A204.1 (cell line): Measurements from ENCODE around the gene FAM234B.

Experiments
- FAIRE-seq: peaks from 2 replicates; lab custom pipeline; 2012; peaks lifted over from hg19 to GRCh38; lab: Jason Lieb, UNC

Gene FAM234B

DNA sequence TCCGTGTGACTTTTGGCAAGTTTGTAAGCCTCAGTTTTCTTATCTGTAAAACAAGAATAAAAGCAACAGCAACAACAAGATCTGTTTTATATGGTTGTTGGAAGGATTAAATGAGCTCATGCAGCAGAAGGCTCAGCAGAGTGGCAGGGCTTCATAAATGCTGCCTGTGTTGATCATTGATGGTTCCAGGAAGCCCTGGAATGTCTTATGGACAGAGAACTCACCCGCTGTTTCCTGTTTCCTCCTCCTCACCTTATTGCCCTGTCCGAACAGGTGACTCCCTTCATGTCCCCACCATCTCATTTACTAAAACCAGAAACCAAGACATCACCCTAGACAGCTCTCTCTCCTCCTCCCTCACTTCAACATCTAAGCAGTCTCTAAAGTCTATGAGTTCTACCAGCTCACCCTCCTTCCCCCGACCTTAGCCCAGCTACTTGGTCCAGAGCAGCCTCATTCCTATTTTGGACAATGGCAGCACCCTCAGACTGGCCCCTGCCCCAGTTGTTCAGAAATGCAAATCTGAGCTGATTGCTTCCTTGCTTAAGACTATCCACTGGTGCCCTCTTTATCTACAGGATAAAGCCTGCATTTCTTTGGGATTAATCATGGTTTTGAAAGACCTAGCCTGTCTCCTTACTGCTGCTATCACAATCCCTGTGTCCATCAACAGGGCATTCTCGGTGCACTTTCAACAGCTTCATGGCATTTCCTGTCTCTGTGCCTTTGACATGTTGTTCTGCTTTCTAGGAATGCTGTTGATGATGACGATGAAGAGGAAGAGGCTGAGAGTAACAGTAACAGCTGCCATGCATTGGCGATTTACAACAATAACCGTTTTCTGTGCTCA is 80.7 kb downstream of the FAM234B start:
- no peak for FAIRE-seq

DNA sequence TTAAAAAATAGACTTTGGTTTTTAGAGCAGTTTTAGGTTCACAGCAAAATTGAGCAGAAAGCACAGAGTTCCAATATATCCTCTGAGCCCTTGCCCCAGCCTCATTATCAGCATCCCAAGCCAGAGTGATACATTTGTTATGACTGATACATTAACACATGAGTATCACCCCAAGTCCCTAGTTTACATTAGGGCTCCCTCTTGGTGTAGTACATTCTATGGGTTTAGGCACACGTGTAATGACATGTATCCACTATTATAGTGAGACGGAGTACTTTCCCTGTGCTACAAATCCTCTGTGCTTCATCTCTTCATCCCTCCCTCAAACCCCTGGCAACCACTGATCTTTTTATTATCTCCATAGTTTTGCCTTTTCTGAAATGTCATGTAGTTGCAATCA is 81.8 kb downstream of the FAM234B start:
- no peak for FAIRE-seq

DNA sequence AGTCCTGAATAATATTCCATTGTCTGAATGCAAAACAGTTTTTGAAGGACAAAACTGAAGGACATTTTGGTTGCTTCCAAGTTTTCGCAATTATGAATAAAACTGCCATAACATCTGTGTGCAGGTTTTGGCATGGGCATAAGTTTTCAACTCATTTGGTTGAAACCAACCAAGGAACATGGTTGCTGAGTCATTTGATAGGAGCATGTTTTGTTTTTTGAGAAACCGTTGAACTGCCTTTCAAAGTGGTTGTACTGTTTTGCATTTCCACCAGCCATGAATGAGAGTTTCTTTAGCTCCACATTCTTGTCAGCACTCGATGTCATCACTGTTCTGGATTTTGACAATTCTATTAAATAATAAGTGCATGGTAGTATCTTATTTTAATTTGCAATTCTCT is 82.3 kb downstream of the FAM234B start:
- no peak for FAIRE-seq

DNA sequence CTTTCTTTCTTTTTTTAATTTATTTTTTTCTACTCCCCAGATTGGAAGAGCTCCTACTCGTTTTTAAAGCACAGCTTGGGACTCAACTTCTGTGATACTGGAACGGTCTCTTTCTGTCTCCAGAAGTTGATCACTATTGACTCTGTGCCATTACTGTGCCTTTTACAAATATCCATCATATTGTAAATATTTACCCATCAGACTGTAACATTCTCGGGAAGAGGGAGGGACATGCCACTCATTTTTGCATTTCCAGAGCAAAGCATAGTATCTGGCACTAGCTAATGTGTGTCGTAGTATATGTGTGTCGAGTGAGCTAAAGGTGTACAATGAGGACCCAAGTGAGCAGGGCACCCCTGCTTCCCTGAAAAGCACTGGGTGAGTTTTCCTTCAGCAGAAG is 83.3 kb downstream of the FAM234B start:
- no peak for FAIRE-seq

DNA sequence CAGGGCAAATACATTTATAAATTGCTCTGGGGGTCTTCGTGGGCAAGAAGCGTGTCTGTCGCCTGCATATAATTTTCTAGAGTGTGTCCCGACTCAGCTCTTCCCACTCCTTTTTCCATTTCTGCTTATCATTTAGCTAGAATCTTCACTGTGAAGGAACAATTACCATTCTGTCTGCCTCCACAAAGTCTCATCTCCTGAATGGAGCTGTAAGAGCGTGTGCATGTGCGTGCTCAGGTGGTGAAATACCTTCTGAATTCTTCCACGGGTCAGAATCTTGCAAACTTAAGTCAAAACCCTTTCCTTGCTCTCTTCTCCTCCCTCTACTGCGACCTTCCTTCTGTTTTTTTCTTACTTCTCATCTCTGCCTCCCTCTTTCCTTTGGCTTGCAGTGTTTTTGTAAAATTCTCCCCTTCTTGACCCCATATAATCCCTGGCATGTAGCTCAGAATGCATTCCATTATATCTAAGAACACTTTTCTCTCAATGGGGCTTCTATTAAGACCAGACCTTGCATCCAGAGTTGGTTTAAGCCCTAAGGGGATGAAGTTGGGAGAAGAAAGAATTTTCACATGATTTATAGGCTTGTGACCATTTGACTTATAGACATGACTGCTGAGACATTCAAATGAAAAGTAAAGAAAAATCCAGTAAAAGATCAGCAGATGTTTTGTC is 84.2 kb downstream of the FAM234B start:
- FAIRE-seq: no peak

DNA sequence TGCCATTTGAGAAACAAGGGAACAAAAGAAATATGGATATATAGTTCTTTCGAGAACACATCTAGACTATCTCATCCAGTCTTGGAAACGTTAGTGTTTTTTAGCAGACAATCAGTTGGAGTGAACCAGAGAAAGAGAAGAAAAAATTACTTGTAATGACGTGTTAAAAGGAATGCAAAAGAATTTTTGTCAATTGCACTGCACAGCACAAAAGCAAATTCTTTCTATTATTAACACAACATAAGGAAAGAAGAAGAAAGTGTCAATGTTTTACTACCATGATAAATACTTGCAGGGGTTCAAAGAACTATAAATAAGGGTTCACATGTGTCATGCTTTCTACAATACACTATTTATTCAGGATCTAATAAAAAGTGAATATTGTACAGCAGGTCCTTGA is 86.8 kb downstream of the FAM234B start:
- no peak for FAIRE-seq
